HepG2 (cell line): ENCODE results near the gene METTL1. TPM values are rescaled to one million over a fixed set of nuclear protein-coding genes. Genes with fewer than 3 reads are reported as not detected.
A peak's percentile ranks its signal among the peaks of the same experiment; 100 is the strongest.

Source experiments
- ASH2L ChIP-seq: fragments of 300-600, 200-600 bp; sonication (generic); IDR thresholded peaks from 2 replicates; pipeline ENCODE4 v1.7.0; 2017; ENCODE audit warnings: low read depth, mild to moderate bottlenecking, moderate library complexity, mixed read lengths, low read length; ENCODE audit not compliant: insufficient read length
- CEBPG ChIP-seq: IDR thresholded peaks from 2 replicates; pipeline ENCODE4 v1.6.1; 2016
- GABPA ChIP-seq, 2 experiments: IDR thresholded peaks; 2 replicates each; pipeline ENCODE4 v1.6.1; 2011 to 2016; ENCODE audit warnings: low read depth in 2 of 2, low read length in 1 of 2, missing biosample characterization in 1 of 2, missing genetic modification characterization in 1 of 2
- HDAC2 ChIP-seq: sonication (generic); formaldehyde crosslinking; IDR thresholded peaks from 2 replicates; pipeline ENCODE4 v1.4.0; 2020; ENCODE audit warnings: missing genetic modification reagents
- RFX3 ChIP-seq: IDR thresholded peaks from 2 replicates; pipeline ENCODE4 v1.6.1; 2016; ENCODE audit warnings: missing biosample characterization, missing genetic modification reagents
- RXRB ChIP-seq: IDR thresholded peaks from 2 replicates; pipeline ENCODE4 v1.6.1; 2016; ENCODE audit warnings: borderline replicate concordance, missing genetic modification reagents, missing compliant biosample characterization
- ZNF180 ChIP-seq: sonication (generic); formaldehyde crosslinking; IDR thresholded peaks from 2 replicates; pipeline ENCODE4 v1.4.0; 2020; ENCODE audit warnings: low read depth, missing genetic modification reagents, borderline replicate concordance
- ZNF75D ChIP-seq: sonication (generic); formaldehyde crosslinking; IDR thresholded peaks from 2 replicates; pipeline ENCODE4 v1.8.1; 2023; ENCODE audit warnings: missing genetic modification reagents, mild to moderate bottlenecking, borderline replicate concordance
- polyA plus RNA-seq, 8 experiments: library from polyadenylated mRNA; depleted of rRNA in 3 of 8; stranded (reverse) in 7 of 8; unstranded in 1 of 8; fragments of >200 nt; fragmentation: Illumina TruSeq in 4 of 8; extraction: Trizol in 4 of 8; gene quantifications; 2 replicates each; pipeline versions ENCODE4 v1.2.1 to v1.2.3, GENCODE V29; 2011 to 2016; ENCODE audit warnings: low read depth in 4 of 8, missing spikeins in 1 of 8, mixed read lengths in 1 of 8; ENCODE audit not compliant: insufficient read depth in 1 of 8
- total RNA-seq, 5 experiments: library from RNA; depleted of rRNA; stranded (reverse); fragments of >200 nt; fragmentation: Illumina TruSeq; extraction: Trizol; gene quantifications; 2 replicates each; pipeline ENCODE4 v1.2.3, GENCODE V29; 2016; ENCODE audit warnings: low read depth in 1 of 5
- TF ChIP-seq, protein P1 (sequence below): sonication (generic); formaldehyde crosslinking; IDR thresholded peaks from 2 replicates; pipeline ENCODE4 v1.8.0; 2023; ENCODE audit warnings: mild to moderate bottlenecking, missing genetic modification reagents
- TF ChIP-seq, protein P2 (sequence below): sonication (generic); formaldehyde crosslinking; IDR thresholded peaks from 2 replicates; pipeline ENCODE4 v1.4.0; 2020; ENCODE audit warnings: missing genetic modification reagents, mild to moderate bottlenecking, borderline replicate concordance
- TF ChIP-seq, protein P3 (sequence below): sonication (generic); formaldehyde crosslinking; IDR thresholded peaks from 2 replicates; pipeline ENCODE4 v1.4.0; 2020; ENCODE audit warnings: missing genetic modification reagents
- TF ChIP-seq, protein P4 (sequence below): sonication (generic); formaldehyde crosslinking; IDR thresholded peaks from 2 replicates; pipeline ENCODE4 v1.4.0; 2020; ENCODE audit warnings: missing genetic modification reagents, low read depth, mild to moderate bottlenecking, borderline replicate concordance
- TF ChIP-seq, protein P5 (sequence below): sonication (generic); formaldehyde crosslinking; IDR thresholded peaks from 2 replicates; pipeline ENCODE4 v1.5.0; 2020; ENCODE audit warnings: mild to moderate bottlenecking, missing genetic modification reagents, moderate library complexity

METTL1 gene
- total and polyA plus RNA-seq, 2 of the 13 experiments (the other 11 are each of a cell fraction or from before 2014, with no cell fraction given): 34.7 to 36.9 TPM

DNA sequence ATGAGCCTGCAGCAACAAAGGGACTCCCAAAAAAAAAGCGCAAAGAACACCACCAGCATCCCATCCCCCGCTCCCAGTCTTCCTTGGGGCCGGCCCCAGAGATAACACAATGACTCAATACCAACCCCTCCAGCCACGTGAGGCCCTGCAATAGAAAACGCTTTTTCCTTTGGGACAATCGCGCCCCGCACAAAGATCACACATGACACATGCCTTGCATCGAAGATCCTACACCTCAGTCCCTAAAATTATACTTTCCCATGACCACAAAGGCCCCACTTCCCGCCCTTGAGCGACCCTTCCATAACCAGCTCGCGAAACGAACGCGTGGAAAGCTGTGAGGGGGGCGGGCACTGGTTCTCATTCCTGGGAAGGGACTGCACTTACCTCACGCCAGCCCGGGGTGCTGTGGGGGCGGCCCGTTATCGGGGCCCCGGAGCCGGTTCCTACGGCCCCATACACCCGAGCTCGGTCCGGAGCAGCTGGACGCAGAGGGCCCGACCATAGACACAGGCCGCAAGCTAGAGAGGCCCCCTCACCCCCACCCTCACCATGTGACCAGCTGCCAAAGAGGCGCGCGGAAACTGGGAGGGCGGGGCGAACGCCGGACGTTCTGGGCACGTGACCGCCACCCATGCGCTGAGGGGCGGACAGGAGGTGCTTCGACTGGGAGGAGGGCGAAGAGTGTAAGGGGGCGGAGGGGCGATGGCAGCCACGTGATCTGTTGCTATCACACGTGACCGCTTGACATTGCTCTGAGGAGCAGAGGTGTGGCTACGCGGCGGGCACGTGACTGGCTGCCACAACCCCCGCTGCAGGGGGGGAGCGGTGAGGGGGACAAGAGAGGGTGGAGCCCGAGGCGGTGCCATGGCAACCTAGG lies 19.9 kb downstream of the METTL1 start, which contains the start of gene CDK4 (continued):
- TF ChIP-seq, protein P1, sequence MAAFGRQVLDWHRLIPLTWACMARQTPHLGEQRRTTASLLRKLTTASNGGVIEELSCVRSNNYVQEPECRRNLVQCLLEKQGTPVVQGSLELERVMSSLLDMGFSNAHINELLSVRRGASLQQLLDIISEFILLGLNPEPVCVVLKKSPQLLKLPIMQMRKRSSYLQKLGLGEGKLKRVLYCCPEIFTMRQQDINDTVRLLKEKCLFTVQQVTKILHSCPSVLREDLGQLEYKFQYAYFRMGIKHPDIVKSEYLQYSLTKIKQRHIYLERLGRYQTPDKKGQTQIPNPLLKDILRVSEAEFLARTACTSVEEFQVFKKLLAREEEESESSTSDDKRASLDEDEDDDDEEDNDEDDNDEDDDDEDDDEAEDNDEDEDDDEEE (CRISPR knock-in tag): peak; percentile 87; the same call in 1 of the 2 replicates
- TF ChIP-seq, protein P2, sequence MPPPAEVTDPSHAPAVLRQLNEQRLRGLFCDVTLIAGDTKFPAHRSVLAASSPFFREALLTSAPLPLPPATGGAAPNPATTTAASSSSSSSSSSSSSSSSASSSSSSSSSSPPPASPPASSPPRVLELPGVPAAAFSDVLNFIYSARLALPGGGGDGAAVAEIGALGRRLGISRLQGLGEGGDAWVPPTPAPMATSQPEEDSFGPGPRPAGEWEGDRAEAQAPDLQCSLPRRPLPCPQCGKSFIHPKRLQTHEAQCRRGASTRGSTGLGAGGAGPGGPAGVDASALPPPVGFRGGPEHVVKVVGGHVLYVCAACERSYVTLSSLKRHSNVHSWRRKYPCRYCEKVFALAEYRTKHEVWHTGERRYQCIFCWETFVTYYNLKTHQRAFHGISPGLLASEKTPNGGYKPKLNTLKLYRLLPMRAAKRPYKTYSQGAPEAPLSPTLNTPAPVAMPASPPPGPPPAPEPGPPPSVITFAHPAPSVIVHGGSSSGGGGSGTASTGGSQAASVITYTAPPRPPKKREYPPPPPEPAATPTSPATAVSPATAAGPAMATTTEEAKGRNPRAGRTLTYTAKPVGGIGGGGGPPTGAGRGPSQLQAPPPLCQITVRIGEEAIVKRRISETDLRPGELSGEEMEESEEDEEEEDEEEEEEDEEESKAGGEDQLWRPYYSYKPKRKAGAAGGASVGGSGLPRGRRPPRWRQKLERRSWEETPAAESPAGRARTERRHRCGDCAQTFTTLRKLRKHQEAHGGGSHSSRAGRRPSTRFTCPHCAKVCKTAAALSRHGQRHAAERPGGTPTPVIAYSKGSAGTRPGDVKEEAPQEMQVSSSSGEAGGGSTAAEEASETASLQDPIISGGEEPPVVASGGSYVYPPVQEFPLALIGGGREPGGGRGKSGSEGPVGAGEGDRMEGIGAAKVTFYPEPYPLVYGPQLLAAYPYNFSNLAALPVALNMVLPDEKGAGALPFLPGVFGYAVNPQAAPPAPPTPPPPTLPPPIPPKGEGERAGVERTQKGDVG (CRISPR knock-in tag): no peak
- TF ChIP-seq GABPA (IDR thresholded peaks at IDR 0.05; ENCODE audit: low read depth, low read length) (peak; percentile 71), GABPA (CRISPR knock-in tag; IDR thresholded peaks at IDR 0.05; ENCODE audit: low read depth) (peak; percentile 91), ZNF180 (CRISPR knock-in tag) (0 out of 2 replicates have a peak, but pooled peaks have one; percentile 73), RFX3 (CRISPR knock-in tag) (peak; percentile 93), RXRB (CRISPR knock-in tag) (peak; percentile 81), HDAC2 (CRISPR knock-in tag) (peak; percentile 83; the same call in 1 of the 2 replicates), CEBPG (CRISPR knock-in tag) (peak; percentile 48; the same call in 1 of the 2 replicates), ASH2L (peak; percentile 73), ZNF75D (CRISPR knock-in tag) (no peak)
- TF ChIP-seq, protein P3, sequence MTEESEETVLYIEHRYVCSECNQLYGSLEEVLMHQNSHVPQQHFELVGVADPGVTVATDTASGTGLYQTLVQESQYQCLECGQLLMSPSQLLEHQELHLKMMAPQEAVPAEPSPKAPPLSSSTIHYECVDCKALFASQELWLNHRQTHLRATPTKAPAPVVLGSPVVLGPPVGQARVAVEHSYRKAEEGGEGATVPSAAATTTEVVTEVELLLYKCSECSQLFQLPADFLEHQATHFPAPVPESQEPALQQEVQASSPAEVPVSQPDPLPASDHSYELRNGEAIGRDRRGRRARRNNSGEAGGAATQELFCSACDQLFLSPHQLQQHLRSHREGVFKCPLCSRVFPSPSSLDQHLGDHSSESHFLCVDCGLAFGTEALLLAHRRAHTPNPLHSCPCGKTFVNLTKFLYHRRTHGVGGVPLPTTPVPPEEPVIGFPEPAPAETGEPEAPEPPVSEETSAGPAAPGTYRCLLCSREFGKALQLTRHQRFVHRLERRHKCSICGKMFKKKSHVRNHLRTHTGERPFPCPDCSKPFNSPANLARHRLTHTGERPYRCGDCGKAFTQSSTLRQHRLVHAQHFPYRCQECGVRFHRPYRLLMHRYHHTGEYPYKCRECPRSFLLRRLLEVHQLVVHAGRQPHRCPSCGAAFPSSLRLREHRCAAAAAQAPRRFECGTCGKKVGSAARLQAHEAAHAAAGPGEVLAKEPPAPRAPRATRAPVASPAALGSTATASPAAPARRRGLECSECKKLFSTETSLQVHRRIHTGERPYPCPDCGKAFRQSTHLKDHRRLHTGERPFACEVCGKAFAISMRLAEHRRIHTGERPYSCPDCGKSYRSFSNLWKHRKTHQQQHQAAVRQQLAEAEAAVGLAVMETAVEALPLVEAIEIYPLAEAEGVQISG (CRISPR knock-in tag): peak; percentile 99
- TF ChIP-seq, protein P4, sequence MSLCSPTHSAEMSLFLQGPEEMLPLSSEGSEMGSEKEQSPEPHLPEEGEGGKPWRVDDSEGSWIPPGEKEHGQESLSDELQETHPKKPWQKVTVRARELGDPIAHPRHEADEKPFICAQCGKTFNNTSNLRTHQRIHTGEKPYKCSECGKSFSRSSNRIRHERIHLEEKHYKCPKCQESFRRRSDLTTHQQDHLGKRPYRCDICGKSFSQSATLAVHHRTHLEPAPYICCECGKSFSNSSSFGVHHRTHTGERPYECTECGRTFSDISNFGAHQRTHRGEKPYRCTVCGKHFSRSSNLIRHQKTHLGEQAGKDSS: no peak; the same call in 1 of the 2 replicates
- TF ChIP-seq, protein P5, sequence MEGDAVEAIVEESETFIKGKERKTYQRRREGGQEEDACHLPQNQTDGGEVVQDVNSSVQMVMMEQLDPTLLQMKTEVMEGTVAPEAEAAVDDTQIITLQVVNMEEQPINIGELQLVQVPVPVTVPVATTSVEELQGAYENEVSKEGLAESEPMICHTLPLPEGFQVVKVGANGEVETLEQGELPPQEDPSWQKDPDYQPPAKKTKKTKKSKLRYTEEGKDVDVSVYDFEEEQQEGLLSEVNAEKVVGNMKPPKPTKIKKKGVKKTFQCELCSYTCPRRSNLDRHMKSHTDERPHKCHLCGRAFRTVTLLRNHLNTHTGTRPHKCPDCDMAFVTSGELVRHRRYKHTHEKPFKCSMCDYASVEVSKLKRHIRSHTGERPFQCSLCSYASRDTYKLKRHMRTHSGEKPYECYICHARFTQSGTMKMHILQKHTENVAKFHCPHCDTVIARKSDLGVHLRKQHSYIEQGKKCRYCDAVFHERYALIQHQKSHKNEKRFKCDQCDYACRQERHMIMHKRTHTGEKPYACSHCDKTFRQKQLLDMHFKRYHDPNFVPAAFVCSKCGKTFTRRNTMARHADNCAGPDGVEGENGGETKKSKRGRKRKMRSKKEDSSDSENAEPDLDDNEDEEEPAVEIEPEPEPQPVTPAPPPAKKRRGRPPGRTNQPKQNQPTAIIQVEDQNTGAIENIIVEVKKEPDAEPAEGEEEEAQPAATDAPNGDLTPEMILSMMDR (CRISPR knock-in tag): peak; percentile 32; the same call in 1 of the 2 replicates
